ENCODE results near the gene UVRAG. TPM values are rescaled to one million over a fixed set of nuclear protein-coding genes. Genes with fewer than 3 reads are reported as not detected.
"Not testable (repeated sequence)": the region's sequence is repeated elsewhere in the genome, so short reads cannot be mapped to it uniquely, and the experiment has no call there.

The UVRAG gene
- total and polyA plus RNA-seq, 5 donors from 2014 or later: 13.7 to 37.2 (median 16.6) TPM

- Mint-ChIP-seq H3K27ac (no peak overlapping the region), H3K4me3 (no peak overlapping the region), H3K9me3 (peaks cover 2 to 31% (median 13%) of the 10 kb centered on the region in 7 donors), H3K4me1 (peaks cover 0 to 10% (median 3%) of the 10 kb centered on the region in 4 donors), H3K27me3 (no peaks in the 10 kb centered on the region), H3K36me3 (peaks cover 60% of the 10 kb centered on the region)
- Histone ChIP-seq H3K9me3 (ENCODE audit: control insufficient read depth in 2 of 2, low read length in 2 of 2) (peaks cover 14 to 25% of the 10 kb centered on the region in 2 experiments), H3K36me3 (ENCODE audit: control insufficient read depth, insufficient read depth, low read length) (no peaks in the 10 kb centered on the region), H3K27me3 (ENCODE audit: control insufficient read depth, insufficient read depth, low read length) (no peaks in the 10 kb centered on the region), H3K27ac (ENCODE audit: insufficient read depth, low read length, poor library complexity, severe bottlenecking) (no peak overlapping the region), H3K4me3 (ENCODE audit: low read depth, low read length) (no peak overlapping the region), H3K4me1 (ENCODE audit: control insufficient read depth, insufficient read depth, low read length, poor library complexity, severe bottlenecking) (no peaks in the 10 kb centered on the region)
- DNase-seq (no peak), ATAC-seq (ENCODE audit: low read depth in 2 of 2) (no peak)
Measured at GRCh38 chr11:76049511-76049910, 234.5 kb downstream of the UVRAG start.

GRCh38 chr11:76051937-76052336 is 236.9 kb downstream of the UVRAG start:
- Mint-ChIP-seq H3K4me1 (peaks cover 0 to 15% (median 3%) of the 10 kb centered on the region in 4 donors), H3K4me3 (no peak overlapping the region), H3K27me3 (no peaks in the 10 kb centered on the region), H3K36me3 (peaks cover 49% of the 10 kb centered on the region), H3K27ac (no peak overlapping the region), H3K9me3 (peaks cover 2 to 24% (median 12%) of the 10 kb centered on the region in 7 donors)
- ATAC-seq (ENCODE audit: low read depth in 2 of 2) (no peak), DNase-seq (no peak)
- Histone ChIP-seq H3K9me3 (ENCODE audit: control insufficient read depth in 2 of 2, low read length in 2 of 2) (peaks cover 14 to 24% of the 10 kb centered on the region in 2 experiments), H3K4me1 (ENCODE audit: control insufficient read depth, insufficient read depth, low read length, poor library complexity, severe bottlenecking) (no peaks in the 10 kb centered on the region), H3K36me3 (ENCODE audit: control insufficient read depth, insufficient read depth, low read length) (no peaks in the 10 kb centered on the region), H3K27ac (ENCODE audit: insufficient read depth, low read length, poor library complexity, severe bottlenecking) (no peak overlapping the region), H3K4me3 (ENCODE audit: low read depth, low read length) (no peak overlapping the region), H3K27me3 (ENCODE audit: control insufficient read depth, insufficient read depth, low read length) (no peaks in the 10 kb centered on the region)

DNA sequence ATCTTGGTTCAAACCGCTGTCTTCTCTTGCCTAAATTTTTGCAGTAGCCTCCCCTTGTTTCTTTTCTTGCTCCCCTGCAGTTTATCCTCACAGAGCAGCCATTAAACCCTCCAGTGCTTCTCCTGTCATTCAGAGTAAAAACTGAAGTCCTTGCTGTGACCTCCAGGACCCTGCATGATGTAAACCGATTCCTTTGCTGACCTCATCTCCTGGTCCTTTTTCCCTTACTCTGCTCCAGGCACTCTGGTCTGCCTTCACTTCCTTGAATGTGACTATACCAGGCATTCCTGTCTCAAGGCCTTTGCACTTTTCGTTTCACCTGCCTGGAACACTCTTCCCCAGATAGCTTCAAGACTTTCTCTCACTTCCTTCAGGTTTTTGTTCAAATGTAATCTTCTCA is 239.3 kb downstream of the UVRAG start:
- peaks cover under 1 to 6% of the 10 kb centered on the region in 2 experiments for H3K9me3 ChIP-seq (ENCODE audit: control insufficient read depth in 2 of 2, low read length in 2 of 2)
- H3K27me3 ChIP-seq (ENCODE audit: control insufficient read depth, insufficient read depth, low read length): no peaks in the 10 kb centered on the region
- no peak overlapping the region for H3K4me3 ChIP-seq (ENCODE audit: low read depth, low read length)
- Mint-ChIP-seq H3K9me3 (peaks cover 0 to 6% (median 1%) of the 10 kb centered on the region in 7 donors), H3K27ac (peak overlapping the region in 2 of 3 donors; percentile 62 to 78), H3K27me3 (no peaks in the 10 kb centered on the region), H3K36me3 (peaks cover 31% of the 10 kb centered on the region), H3K4me1 (peaks cover 0 to 21% (median 6%) of the 10 kb centered on the region in 4 donors), H3K4me3 (no peak overlapping the region)
- DNase-seq (no peak), ATAC-seq (ENCODE audit: low read depth in 2 of 2) (no peak)
- H3K4me1 ChIP-seq (ENCODE audit: control insufficient read depth, insufficient read depth, low read length, poor library complexity, severe bottlenecking): no peaks in the 10 kb centered on the region
- no peak overlapping the region for H3K27ac ChIP-seq (ENCODE audit: insufficient read depth, low read length, poor library complexity, severe bottlenecking)
- no peaks in the 10 kb centered on the region for H3K36me3 ChIP-seq (ENCODE audit: control insufficient read depth, insufficient read depth, low read length)

DNA sequence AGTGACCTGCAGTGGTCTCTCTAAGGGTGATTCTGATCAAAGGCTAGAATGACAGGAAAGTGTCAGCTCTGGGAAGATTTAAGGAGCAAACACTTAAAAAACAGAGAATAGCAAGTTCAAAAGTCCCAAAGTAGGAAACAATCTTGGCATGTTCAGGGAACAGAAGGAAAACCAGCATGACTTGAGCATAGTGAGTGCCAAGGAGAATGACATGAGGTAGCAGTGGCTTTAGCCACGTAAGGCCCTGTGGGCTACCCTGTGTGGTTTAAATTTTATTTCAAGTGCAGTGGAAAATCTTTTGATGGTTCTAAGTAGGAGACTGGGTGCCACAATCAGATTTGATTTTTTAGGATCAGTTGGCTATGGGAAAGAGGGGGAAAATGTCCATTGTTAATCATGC is 241.9 kb downstream of the UVRAG start:
- no peaks in the 10 kb centered on the region for H3K27me3 Mint-ChIP-seq
- Histone ChIP-seq H3K4me3 (ENCODE audit: low read depth, low read length) (no peak overlapping the region), H3K27ac (ENCODE audit: insufficient read depth, low read length, poor library complexity, severe bottlenecking) (no peak overlapping the region), H3K9me3 (ENCODE audit: control insufficient read depth in 2 of 2, low read length in 2 of 2) (no peaks in the 10 kb centered on the region), H3K4me1 (ENCODE audit: control insufficient read depth, insufficient read depth, low read length, poor library complexity, severe bottlenecking) (no peaks in the 10 kb centered on the region), H3K27me3 (ENCODE audit: control insufficient read depth, insufficient read depth, low read length) (no peaks in the 10 kb centered on the region), H3K36me3 (ENCODE audit: control insufficient read depth, insufficient read depth, low read length) (peaks cover under 1% of the 10 kb centered on the region)
- no peak overlapping the region for H3K27ac Mint-ChIP-seq
- peaks cover 0 to 19% (median 6%) of the 10 kb centered on the region in 4 donors for H3K4me1 Mint-ChIP-seq
- H3K4me3 Mint-ChIP-seq: no peak overlapping the region
- DNase-seq (no peak), ATAC-seq (ENCODE audit: low read depth in 2 of 2) (no peak)
- peaks cover 0 to 6% (median 0%) of the 10 kb centered on the region in 7 donors for H3K9me3 Mint-ChIP-seq
- H3K36me3 Mint-ChIP-seq: peaks cover 30% of the 10 kb centered on the region

GRCh38 chr11:76060475-76061036 is 245.5 kb downstream of the UVRAG start:
- not testable (repeated sequence) for H3K9me3 Mint-ChIP-seq; H3K27me3 Mint-ChIP-seq; H3K4me3 ChIP-seq (ENCODE audit: low read depth, low read length); H3K4me3 Mint-ChIP-seq; H3K9me3 ChIP-seq (ENCODE audit: control insufficient read depth in 2 of 2, low read length in 2 of 2); H3K27ac ChIP-seq (ENCODE audit: insufficient read depth, low read length, poor library complexity, severe bottlenecking); H3K4me1 ChIP-seq (ENCODE audit: control insufficient read depth, insufficient read depth, low read length, poor library complexity, severe bottlenecking); H3K36me3 ChIP-seq (ENCODE audit: control insufficient read depth, insufficient read depth, low read length); ATAC-seq (ENCODE audit: low read depth in 2 of 2); H3K27me3 ChIP-seq (ENCODE audit: control insufficient read depth, insufficient read depth, low read length); H3K27ac Mint-ChIP-seq; DNase-seq
- Mint-ChIP-seq H3K36me3 (peaks cover 15% of the 10 kb centered on the region), H3K4me1 (peaks cover 0 to 13% (median 6%) of the 10 kb centered on the region in 4 donors)

- H3K4me3 ChIP-seq (ENCODE audit: low read depth, low read length): no peak overlapping the region
- Mint-ChIP-seq H3K36me3 (peaks cover 27% of the 10 kb centered on the region), H3K4me1 (peaks cover 0 to 6% (median 3%) of the 10 kb centered on the region in 4 donors), H3K9me3 (no peaks in the 10 kb centered on the region), H3K4me3 (no peak overlapping the region), H3K27me3 (no peaks in the 10 kb centered on the region), H3K27ac (no peak overlapping the region)
- H3K27me3 ChIP-seq (ENCODE audit: control insufficient read depth, insufficient read depth, low read length): no peaks in the 10 kb centered on the region
- ATAC-seq (ENCODE audit: low read depth in 2 of 2) (no peak), DNase-seq (no peak)
- H3K4me1 ChIP-seq (ENCODE audit: control insufficient read depth, insufficient read depth, low read length, poor library complexity, severe bottlenecking): no peaks in the 10 kb centered on the region
- H3K36me3 ChIP-seq (ENCODE audit: control insufficient read depth, insufficient read depth, low read length): peaks cover 22% of the 10 kb centered on the region
- no peak overlapping the region for H3K27ac ChIP-seq (ENCODE audit: insufficient read depth, low read length, poor library complexity, severe bottlenecking)
- no peaks in the 10 kb centered on the region for H3K9me3 ChIP-seq (ENCODE audit: control insufficient read depth in 2 of 2, low read length in 2 of 2)
Measured at GRCh38 chr11:76062733-76063132, 247.7 kb downstream of the UVRAG start.

- H3K27ac ChIP-seq (ENCODE audit: insufficient read depth, low read length, poor library complexity, severe bottlenecking): no peak overlapping the region
- no peak overlapping the region for H3K4me3 ChIP-seq (ENCODE audit: low read depth, low read length)
- Mint-ChIP-seq H3K4me3 (no peak overlapping the region), H3K4me1 (peaks cover 0 to 2% (median 0%) of the 10 kb centered on the region in 4 donors), H3K36me3 (peaks cover 31% of the 10 kb centered on the region), H3K27me3 (no peaks in the 10 kb centered on the region), H3K27ac (no peak overlapping the region), H3K9me3 (no peaks in the 10 kb centered on the region)
- no peaks in the 10 kb centered on the region for H3K27me3 ChIP-seq (ENCODE audit: control insufficient read depth, insufficient read depth, low read length)
- peaks cover 23% of the 10 kb centered on the region for H3K36me3 ChIP-seq (ENCODE audit: control insufficient read depth, insufficient read depth, low read length)
- ATAC-seq (ENCODE audit: low read depth in 2 of 2) (no peak), DNase-seq (no peak)
- H3K9me3 ChIP-seq (ENCODE audit: control insufficient read depth in 2 of 2, low read length in 2 of 2): no peaks in the 10 kb centered on the region
- no peaks in the 10 kb centered on the region for H3K4me1 ChIP-seq (ENCODE audit: control insufficient read depth, insufficient read depth, low read length, poor library complexity, severe bottlenecking)
Measured at GRCh38 chr11:76064192-76064591, 249.2 kb downstream of the UVRAG start.

DNA sequence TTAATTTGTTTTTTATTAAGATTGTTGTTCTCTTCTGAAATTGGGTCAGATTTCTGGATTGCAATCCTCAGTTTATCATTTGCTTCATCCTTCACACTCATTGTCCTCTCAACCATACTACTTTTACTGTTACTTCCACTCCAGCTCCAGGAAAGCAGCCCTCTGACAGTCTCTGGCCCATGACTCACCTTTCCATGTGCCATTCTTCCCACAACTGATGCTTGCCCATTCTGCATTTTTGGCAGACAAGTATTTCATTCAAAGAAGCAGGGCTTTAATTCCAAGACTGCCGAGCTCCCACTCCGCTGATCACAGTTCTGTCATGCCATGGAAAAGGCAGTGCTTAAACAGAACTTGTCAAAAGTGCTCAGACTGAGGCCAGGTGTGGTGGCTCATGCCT is 252.1 kb downstream of the UVRAG start:
- no peak overlapping the region for H3K27ac Mint-ChIP-seq

More for the DNA sequence above, 252.1 kb downstream of the UVRAG start:
- Mint-ChIP-seq H3K27me3 (no peaks in the 10 kb centered on the region), H3K4me3 (peak overlapping the region in 1 of 4 donors; percentile 85), H3K9me3 (peaks cover 0 to 2% (median 0%) of the 10 kb centered on the region in 7 donors), H3K4me1 (peaks cover 0 to 7% (median 2%) of the 10 kb centered on the region in 4 donors), H3K36me3 (peaks cover 27% of the 10 kb centered on the region)
- no peak for ATAC-seq (ENCODE audit: low read depth in 2 of 2)
- Histone ChIP-seq H3K9me3 (ENCODE audit: control insufficient read depth in 2 of 2, low read length in 2 of 2) (no peaks in the 10 kb centered on the region), H3K4me3 (ENCODE audit: low read depth, low read length) (no peak overlapping the region), H3K27ac (ENCODE audit: insufficient read depth, low read length, poor library complexity, severe bottlenecking) (no peak overlapping the region), H3K4me1 (ENCODE audit: control insufficient read depth, insufficient read depth, low read length, poor library complexity, severe bottlenecking) (no peaks in the 10 kb centered on the region), H3K36me3 (ENCODE audit: control insufficient read depth, insufficient read depth, low read length) (peaks cover 21% of the 10 kb centered on the region), H3K27me3 (ENCODE audit: control insufficient read depth, insufficient read depth, low read length) (no peaks in the 10 kb centered on the region)
- DNase-seq: no peak

Measured in CD4-positive, CD25-positive, alpha-beta regulatory T cell (primary cell).